Endothelial cell of umbilical vein (primary cell): ENCODE measurements around the gene EFNB3. TPM values are rescaled to one million over a fixed set of nuclear protein-coding genes. Genes with fewer than 3 reads are reported as not detected.

Experiments
- BruUV-seq: library from RNA; stranded (reverse); fragments of 400-500 nt; replicated peaks from 2 replicates; lab custom pipeline; 2021; lab: Mats Ljungman, UMichigan
- CTCF ChIA-PET: fragments of 300-600, 350-600 bp; sonication (Branson Sonifier 250); formaldehyde crosslinking; loops from one replicate; lab custom pipeline; 2021; ENCODE audit warnings: antibody characterized with exemption, inconsistent platforms; lab: Charles Lee
- POLR2A ChIA-PET: fragments of 300-600, 350-600 bp; sonication (Branson Sonifier 250); formaldehyde crosslinking; loops from one replicate; lab custom pipeline; 2021; ENCODE audit warnings: antibody characterized with exemption, inconsistent platforms; lab: Charles Lee
- DNase-seq: peaks from one replicate; pipeline ENCODE4 v3.0.0-alpha.2; 2011; ENCODE audit warnings: low read depth, low spot score
- FAIRE-seq: peaks from 2 replicates; lab custom pipeline; 2011; peaks lifted over from hg19 to GRCh38; lab: Jason Lieb, UNC
- H2AFZ ChIP-seq: 2 replicates; pipeline ENCODE4 v1.6.0; 2012; ENCODE audit warnings: low read depth, low read length, control low read depth, inconsistent platforms
- H3K27ac ChIP-seq: 2 replicates; pipeline ENCODE4 v1.5.1; 2011; ENCODE audit warnings: low read depth, mild to moderate bottlenecking, control low read depth, low read length, moderate library complexity; ENCODE audit not compliant: insufficient read depth
- H3K27me3 ChIP-seq, 2 experiments: 2 replicates each; pipeline versions ENCODE4 v1.6.0 to v1.6.1; 2011; ENCODE audit warnings: low read length in 2 of 2, mixed read lengths in 1 of 2; ENCODE audit not compliant: control insufficient read depth in 2 of 2, insufficient read depth in 2 of 2
- H3K36me3 ChIP-seq, 2 experiments: 2 replicates in 1 of 2; 3 replicates in 1 of 2; pipeline ENCODE4 v1.5.1; 2011; ENCODE audit warnings: low read length in 2 of 2, mild to moderate bottlenecking in 1 of 2, moderate library complexity in 1 of 2; ENCODE audit not compliant: control insufficient read depth in 2 of 2, insufficient read depth in 2 of 2; ENCODE audit errors: extremely low read depth in 1 of 2
- H3K4me1 ChIP-seq: 3 replicates; pipeline ENCODE4 v1.5.1; 2011; ENCODE audit warnings: mild to moderate bottlenecking, low read length; ENCODE audit not compliant: control insufficient read depth, insufficient read depth; ENCODE audit errors: extremely low read depth
- H3K4me2 ChIP-seq: 2 replicates; pipeline ENCODE4 v1.6.1; 2011; ENCODE audit warnings: low read length, control low read depth, mixed read lengths; ENCODE audit not compliant: insufficient read depth
- H3K4me3 ChIP-seq, 3 experiments: fragments of 200-600 bp in 1 of 3; sonication (generic), shearing (Covaris generic) in 1 of 3; replicated peaks in 1 of 3; 2 replicates each; pipeline ENCODE4 v1.5.1; 2011 to 2016; ENCODE audit warnings: control low read depth in 3 of 3, low read length in 3 of 3, mild to moderate bottlenecking in 2 of 3, inconsistent platforms in 1 of 3, low read depth in 1 of 3, moderate library complexity in 1 of 3; ENCODE audit not compliant: insufficient read depth in 1 of 3
- H3K79me2 ChIP-seq: 2 replicates; pipeline ENCODE4 v1.6.0; 2012; ENCODE audit warnings: low read length, inconsistent platforms; ENCODE audit not compliant: control insufficient read depth, insufficient read depth
- H3K9ac ChIP-seq: replicated peaks from 2 replicates; pipeline ENCODE3; 2011; ENCODE audit warnings: low read length, control low read depth; ENCODE audit not compliant: insufficient read depth; ENCODE audit errors: extremely low read depth
- H3K9me1 ChIP-seq: replicated peaks from 3 replicates; pipeline ENCODE4 v1.6.0; 2011; ENCODE audit warnings: mild to moderate bottlenecking, low read length; ENCODE audit not compliant: control insufficient read depth, insufficient read depth; ENCODE audit errors: extremely low read depth
- H3K9me3 ChIP-seq: replicated peaks from 2 replicates; pipeline ENCODE4 v1.5.1; 2012; ENCODE audit warnings: low read length, inconsistent platforms; ENCODE audit not compliant: control insufficient read depth, insufficient read depth
- H4K20me1 ChIP-seq: replicated peaks from 2 replicates; pipeline ENCODE3; 2011; ENCODE audit warnings: mild to moderate bottlenecking, low read length; ENCODE audit not compliant: control insufficient read depth, insufficient read depth; ENCODE audit errors: extremely low read depth
- CTCF ChIP-seq, 2 donors: IDR thresholded peaks; 1 replicate in 1 of 2; 2 replicates in 1 of 2; pipeline ENCODE4 v1.5.1; 2011; ENCODE audit warnings: low read length in 2 of 2, mild to moderate bottlenecking in 2 of 2, moderate library complexity in 2 of 2, control low read depth in 1 of 2, inconsistent platforms in 1 of 2, low read depth in 1 of 2; ENCODE audit not compliant: insufficient read depth in 1 of 2; ENCODE audit errors: extremely low read depth in 1 of 2
- EZH2 ChIP-seq: IDR thresholded peaks from 2 replicates; pipeline ENCODE4 v1.6.1; 2012; ENCODE audit warnings: borderline replicate concordance, low read depth, mild to moderate bottlenecking, moderate library complexity, low read length, inconsistent platforms; ENCODE audit not compliant: severe bottlenecking
- GATA2 ChIP-seq: IDR thresholded peaks from 2 replicates; pipeline ENCODE4 v1.7.0; 2011; ENCODE audit warnings: low read depth, mild to moderate bottlenecking, moderate library complexity, mixed read lengths, low read length; ENCODE audit not compliant: insufficient read length, insufficient read depth
- JUN ChIP-seq: IDR thresholded peaks from 2 replicates; pipeline ENCODE4 v1.6.1; 2011; ENCODE audit warnings: borderline replicate concordance, low read depth; ENCODE audit not compliant: insufficient read length, insufficient read depth
- MYC ChIP-seq: IDR thresholded peaks from one replicate; pipeline ENCODE4 v1.6.1; 2011; ENCODE audit warnings: mild to moderate bottlenecking, low read depth, low read length
- POLR2AphosphoS5 ChIP-seq: IDR thresholded peaks from 2 replicates; pipeline ENCODE4 v1.6.1; 2012; ENCODE audit warnings: low read depth, mild to moderate bottlenecking, control low read depth, low read length, moderate library complexity; ENCODE audit not compliant: insufficient read depth
- dilution Hi-C: fragments of 300-500 bp; cut with MboI; formaldehyde crosslinking; loops from one replicate; pipeline ENCODE4 v1.15.0; 2019; ENCODE audit warnings: low sequenced_read_pairs; ENCODE audit not compliant: extremely low pct_ligation_motif_present
- intact Hi-C: fragments of 100-400 bp; cut with micrococcal nuclease; formaldehyde crosslinking; loops from one replicate; pipeline ENCODE4 v1.10.0; 2022
- polyA plus RNA-seq, 4 experiments: library from polyadenylated mRNA; depleted of rRNA in 3 of 4; stranded (reverse) in 3 of 4; unstranded in 1 of 4; fragments of >200 nt; gene quantifications; 2 replicates each; pipeline versions ENCODE4 v1.2.1 to v1.2.3, GENCODE V29; 2011 to 2012; ENCODE audit warnings: missing spikeins in 1 of 4
- total RNA-seq: library from RNA; stranded (reverse); gene quantifications from 2 replicates; pipeline ENCODE4 v1.2.3, GENCODE V29; 2021

The EFNB3 gene
- total and polyA plus RNA-seq, 2 donors (not counting 3 experiments of a cell fraction or from before 2014, with no cell fraction given): 1.1 to 2.9 TPM

GRCh38 chr17:7707858-7708750 is 3.1 kb downstream of the EFNB3 start:
- no peaks in the 10 kb centered on the region for H3K9me3 ChIP-seq
- H4K20me1 ChIP-seq: no peaks in the 10 kb centered on the region
- POLR2A ChIA-PET: no interaction called here
- intact Hi-C loops (no loop called here), dilution Hi-C loops (no loop called here)
- H3K27me3 ChIP-seq: peaks cover 35% of the 10 kb centered on the region in 2 experiments
- H3K36me3 ChIP-seq: no peaks in the 10 kb centered on the region
- H3K9me1 ChIP-seq: no peaks in the 10 kb centered on the region
- no TSS peak for BruUV-seq
- TF ChIP-seq GATA2 (no peak), JUN (no peak), POLR2AphosphoS5 (no peak), EZH2 (no peak), CTCF (IDR thresholded peaks at IDR 0.05; ENCODE audit: extremely low read depth in 1 of 2, insufficient read depth in 1 of 2, low read depth in 1 of 2, low read length in 2 of 2) (no peak), MYC (no peak)
- FAIRE-seq (no peak), DNase-seq (no peak)
- no peak overlapping the region for H3K4me3 ChIP-seq
- H2AFZ ChIP-seq: no peak overlapping the region
- no peaks in the 10 kb centered on the region for H3K79me2 ChIP-seq
- H3K9ac ChIP-seq: no peak overlapping the region
- CTCF ChIA-PET: no interaction called here
- H3K27ac ChIP-seq: no peak overlapping the region
- H3K4me2 ChIP-seq: no peak overlapping the region
- H3K4me1 ChIP-seq: peaks cover 6% of the 10 kb centered on the region
